LNCaP clone FGC (cell line): ENCODE results near the gene C2CD4D.

Experiments
- DNase-seq: peaks from one replicate; pipeline ENCODE4 v3.0.0-alpha.2; 2011; ENCODE audit warnings: low read depth
- H3K4me3 ChIP-seq: 2 replicates; pipeline ENCODE4 v1.5.1; 2011; ENCODE audit warnings: mild to moderate bottlenecking, low read depth, low read length, control low read depth
- TF ChIP-seq, protein P1 (sequence below): IDR thresholded peaks from 2 replicates; pipeline ENCODE4 v1.5.1; 2012; ENCODE audit warnings: mild to moderate bottlenecking; ENCODE audit not compliant: control insufficient read depth, insufficient read depth; ENCODE audit errors: extremely low read depth

Gene C2CD4D

DNA sequence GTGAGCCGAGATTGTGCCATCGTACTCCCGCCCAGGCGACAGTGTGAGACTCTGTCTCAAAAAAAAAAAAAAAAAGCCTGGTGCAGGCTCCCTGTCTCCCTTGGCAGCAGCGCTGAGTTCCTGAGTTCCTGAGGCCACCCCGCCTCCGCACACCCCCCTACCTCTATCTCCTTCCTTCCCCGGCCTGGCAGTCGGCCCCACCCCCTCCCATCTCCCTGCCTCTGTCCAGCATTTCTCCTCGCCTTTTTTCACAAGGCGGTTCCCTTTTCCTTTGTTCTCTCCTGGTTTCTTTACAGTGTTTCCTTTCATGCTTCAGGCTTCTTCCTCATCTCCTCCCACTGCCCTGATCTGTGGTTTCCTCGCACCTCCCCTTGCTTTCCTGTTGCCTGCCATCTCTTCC lies 10.7 kb downstream of the C2CD4D start:
- no peak for DNase-seq
- no peak overlapping the region for H3K4me3 ChIP-seq

DNA sequence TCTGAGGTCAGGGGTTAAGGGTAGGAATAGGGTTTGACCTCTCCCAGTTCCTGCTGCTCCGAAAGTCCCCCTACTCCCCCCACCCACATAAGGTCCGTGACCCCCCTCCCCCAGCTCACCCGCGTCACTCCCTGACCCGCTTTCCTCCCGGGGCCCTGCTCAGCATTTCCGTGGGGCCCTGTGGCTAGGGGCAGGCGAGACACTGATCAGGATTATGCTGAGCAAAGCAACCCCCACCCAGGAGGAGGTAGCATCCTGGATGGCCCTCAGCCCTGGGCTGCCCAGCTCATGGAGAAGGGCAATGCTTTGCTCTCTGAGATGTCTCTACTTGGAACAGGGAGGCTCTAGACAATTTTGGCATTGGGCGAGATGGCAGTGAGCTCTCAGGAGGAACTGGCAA lies 11.8 kb downstream of the C2CD4D start:
- TF ChIP-seq, protein P1, sequence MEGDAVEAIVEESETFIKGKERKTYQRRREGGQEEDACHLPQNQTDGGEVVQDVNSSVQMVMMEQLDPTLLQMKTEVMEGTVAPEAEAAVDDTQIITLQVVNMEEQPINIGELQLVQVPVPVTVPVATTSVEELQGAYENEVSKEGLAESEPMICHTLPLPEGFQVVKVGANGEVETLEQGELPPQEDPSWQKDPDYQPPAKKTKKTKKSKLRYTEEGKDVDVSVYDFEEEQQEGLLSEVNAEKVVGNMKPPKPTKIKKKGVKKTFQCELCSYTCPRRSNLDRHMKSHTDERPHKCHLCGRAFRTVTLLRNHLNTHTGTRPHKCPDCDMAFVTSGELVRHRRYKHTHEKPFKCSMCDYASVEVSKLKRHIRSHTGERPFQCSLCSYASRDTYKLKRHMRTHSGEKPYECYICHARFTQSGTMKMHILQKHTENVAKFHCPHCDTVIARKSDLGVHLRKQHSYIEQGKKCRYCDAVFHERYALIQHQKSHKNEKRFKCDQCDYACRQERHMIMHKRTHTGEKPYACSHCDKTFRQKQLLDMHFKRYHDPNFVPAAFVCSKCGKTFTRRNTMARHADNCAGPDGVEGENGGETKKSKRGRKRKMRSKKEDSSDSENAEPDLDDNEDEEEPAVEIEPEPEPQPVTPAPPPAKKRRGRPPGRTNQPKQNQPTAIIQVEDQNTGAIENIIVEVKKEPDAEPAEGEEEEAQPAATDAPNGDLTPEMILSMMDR, result no peak
- no peak overlapping the region for H3K4me3 ChIP-seq
- no peak for DNase-seq

More for the DNA sequence above, 10.7 kb downstream of the C2CD4D start:
- TF ChIP-seq, protein P1, result no peak

DNA sequence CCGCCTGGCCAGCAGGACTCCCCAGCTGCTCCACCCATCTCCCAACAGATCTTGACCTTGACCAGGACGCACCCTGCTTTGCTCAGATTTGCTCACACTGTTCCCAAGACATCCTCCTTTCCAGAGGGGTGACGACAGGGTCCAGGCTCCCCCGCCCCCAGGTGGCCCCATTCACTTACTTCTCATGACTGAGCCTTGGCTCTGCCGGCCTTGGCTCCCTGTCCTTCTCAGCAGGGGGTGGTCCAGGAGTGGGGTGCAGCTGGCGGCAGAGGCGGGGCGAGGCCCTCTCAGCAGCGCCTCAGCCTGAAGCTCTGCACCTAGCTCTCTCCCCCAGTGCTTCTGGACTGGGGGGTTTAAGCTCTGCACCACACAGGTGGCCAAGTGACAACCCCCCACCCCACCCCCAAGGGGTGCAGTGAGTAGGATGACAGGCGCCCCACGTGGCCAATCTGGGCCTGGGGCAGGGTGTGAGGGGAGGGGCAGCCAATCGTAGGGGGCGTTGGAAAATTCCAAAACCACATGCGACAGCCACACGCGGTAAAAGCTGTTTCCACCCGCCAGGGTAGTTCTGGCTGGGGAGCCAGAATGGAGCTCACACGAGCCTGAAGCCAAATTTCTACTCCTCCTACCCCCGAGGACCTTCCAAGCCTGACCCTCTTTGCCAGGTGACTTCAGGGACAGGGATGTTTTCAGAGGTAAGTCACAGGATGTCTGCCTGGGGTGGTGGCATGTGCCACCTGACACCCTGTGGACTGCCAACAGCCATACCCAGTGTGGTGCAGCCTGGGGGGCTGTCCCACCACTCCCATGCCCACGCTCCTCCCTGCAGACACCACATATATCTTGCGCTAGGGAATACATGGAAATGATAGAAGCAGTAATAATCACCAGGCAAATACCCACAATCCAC lies 13.6 kb downstream of the C2CD4D start:
- no peak for DNase-seq
- no peak overlapping the region for H3K4me3 ChIP-seq

DNA sequence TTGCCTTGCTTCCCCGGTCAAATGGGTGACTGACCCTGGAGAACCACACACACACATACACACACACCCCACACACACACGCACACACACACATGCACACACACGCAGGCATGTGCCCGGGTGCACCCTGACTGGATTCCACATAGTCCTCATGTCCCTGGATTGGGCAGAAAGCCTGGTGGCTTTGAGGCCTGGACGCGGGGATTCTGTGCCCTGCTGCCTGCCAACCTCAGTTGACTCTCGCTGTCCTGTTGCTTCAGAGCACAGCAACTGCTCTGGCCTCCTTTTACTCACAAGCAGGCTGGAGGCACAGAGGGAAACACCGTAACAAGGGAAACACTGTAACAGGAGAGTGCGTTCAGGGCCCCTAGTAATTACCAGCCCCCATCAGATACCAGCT lies 14.4 kb downstream of the C2CD4D start:
- TF ChIP-seq, protein P1, result no peak
- no peak for DNase-seq
- no peak overlapping the region for H3K4me3 ChIP-seq

More for the DNA sequence above, 13.6 kb downstream of the C2CD4D start:
- TF ChIP-seq, protein P1, result no peak

DNA sequence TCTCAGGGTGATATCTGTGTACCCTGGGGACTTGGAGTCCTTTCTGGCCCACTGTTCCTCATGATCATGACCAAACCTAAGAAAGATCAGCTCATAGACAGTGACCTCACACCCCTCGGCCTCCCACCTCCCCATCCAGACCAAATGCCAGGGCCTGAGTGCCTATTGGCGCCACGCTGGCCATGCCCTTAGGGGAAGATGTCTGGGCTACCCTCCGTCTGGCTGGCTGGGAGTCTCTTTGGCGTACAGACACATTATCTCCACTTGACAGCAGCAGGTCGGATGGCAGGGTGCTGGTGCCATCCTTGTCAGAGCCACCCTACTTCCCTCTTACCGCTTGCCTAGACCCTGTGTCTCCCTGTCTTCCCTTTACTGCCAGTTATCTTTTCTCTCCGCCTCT lies 16.4 kb downstream of the C2CD4D start:
- DNase-seq, result no peak
- no peak overlapping the region for H3K4me3 ChIP-seq
- TF ChIP-seq, protein P1, result no peak

DNA sequence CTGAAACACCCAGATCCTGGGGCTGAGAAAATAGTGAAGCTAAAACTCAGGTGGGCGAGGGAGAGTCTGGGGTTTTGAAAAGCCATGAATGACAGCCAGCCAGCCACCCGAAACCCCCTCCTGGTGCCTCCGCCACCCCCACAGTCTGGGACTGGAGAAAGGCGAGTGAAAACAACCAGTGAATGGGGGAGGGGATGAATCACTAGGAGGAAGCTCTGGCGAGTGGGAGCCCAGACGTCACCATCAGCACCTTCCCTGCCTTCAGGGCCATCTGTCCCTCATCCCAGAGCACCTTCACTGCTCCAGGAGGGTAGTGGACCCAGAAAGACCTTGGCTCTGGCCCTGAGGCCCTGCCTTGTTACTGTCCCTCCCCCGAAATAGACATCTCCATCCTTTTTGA lies 17.2 kb downstream of the C2CD4D start:
- no peak for DNase-seq
- TF ChIP-seq, protein P1, result no peak
- no peak overlapping the region for H3K4me3 ChIP-seq

DNA sequence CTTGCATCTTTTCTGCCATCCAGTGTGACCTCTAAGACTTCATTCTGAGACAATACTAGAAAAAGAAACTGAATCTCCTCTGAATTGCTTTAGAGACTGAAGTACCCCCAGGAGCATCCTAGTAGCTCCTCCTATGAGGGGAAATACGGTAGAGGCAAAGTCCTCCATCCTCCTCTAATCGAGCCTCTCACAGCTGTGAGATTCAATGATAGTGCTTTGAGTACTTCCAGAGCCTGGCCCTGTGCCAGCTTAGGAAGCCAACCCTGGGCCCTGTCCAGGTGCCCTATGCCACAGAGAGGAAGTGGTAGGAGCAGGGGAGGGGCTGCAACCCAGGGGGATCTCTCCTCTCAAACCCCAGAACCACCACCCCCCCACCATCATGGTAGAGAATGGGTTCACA lies 18.7 kb downstream of the C2CD4D start:
- TF ChIP-seq, protein P1, result no peak
- no peak overlapping the region for H3K4me3 ChIP-seq
- no peak for DNase-seq
